ENCODE results near the gene TBP.
"Not testable (repeated sequence)": the region's sequence is repeated elsewhere in the genome, so short reads cannot be mapped to it uniquely, and the experiment has no call there.

Gene TBP

GRCh38 chr6:170612256-170612804 lies 58.2 kb downstream of the TBP start:
- DNase-seq, result not testable (repeated sequence)

GRCh38 chr6:170616020-170616554 lies 61.9 kb downstream of the TBP start:
- DNase-seq, result not testable (repeated sequence)

Measured in SW 1271 (cell line).